Mucosa of rectum (tissue), 2 donors: Measurements from ENCODE around the gene ENTPD8.

ENCODE experiments used
- H3K27ac ChIP-seq, 2 donors: one replicate each; pipeline ENCODE4 v1.7.0; 2013; ENCODE audit warnings: inconsistent platforms in 2 of 2, low read depth in 2 of 2, low read length in 2 of 2
- H3K27me3 ChIP-seq, 2 donors: one replicate each; pipeline ENCODE4 v1.7.0; 2013; ENCODE audit warnings: low read length in 2 of 2; ENCODE audit not compliant: control insufficient read depth in 2 of 2, insufficient read depth in 2 of 2
- H3K36me3 ChIP-seq, 2 donors: one replicate each; pipeline ENCODE4 v1.7.0; 2013; ENCODE audit warnings: low read length in 2 of 2; ENCODE audit not compliant: control insufficient read depth in 2 of 2, insufficient read depth in 2 of 2
- H3K4me1 ChIP-seq, 2 donors: one replicate each; pipeline ENCODE4 v1.7.0; 2013; ENCODE audit warnings: low read length in 2 of 2, mild to moderate bottlenecking in 1 of 2; ENCODE audit not compliant: control insufficient read depth in 2 of 2, insufficient read depth in 2 of 2
- H3K4me3 ChIP-seq, 2 donors: one replicate each; pipeline ENCODE4 v1.7.0; 2013; ENCODE audit warnings: low read length in 2 of 2
- H3K9ac ChIP-seq, 2 donors: one replicate each; pipeline ENCODE4 v1.7.0; 2013; ENCODE audit warnings: low read length in 2 of 2, low read depth in 1 of 2, mild to moderate bottlenecking in 1 of 2
- H3K9me3 ChIP-seq, 2 donors: one replicate each; pipeline ENCODE4 v1.7.0; 2013; ENCODE audit warnings: low read length in 2 of 2; ENCODE audit not compliant: control insufficient read depth in 2 of 2
- donor health status: healthy.
- donor health status: Normal muscosa, but diverticular disease.

Gene ENTPD8

DNA sequence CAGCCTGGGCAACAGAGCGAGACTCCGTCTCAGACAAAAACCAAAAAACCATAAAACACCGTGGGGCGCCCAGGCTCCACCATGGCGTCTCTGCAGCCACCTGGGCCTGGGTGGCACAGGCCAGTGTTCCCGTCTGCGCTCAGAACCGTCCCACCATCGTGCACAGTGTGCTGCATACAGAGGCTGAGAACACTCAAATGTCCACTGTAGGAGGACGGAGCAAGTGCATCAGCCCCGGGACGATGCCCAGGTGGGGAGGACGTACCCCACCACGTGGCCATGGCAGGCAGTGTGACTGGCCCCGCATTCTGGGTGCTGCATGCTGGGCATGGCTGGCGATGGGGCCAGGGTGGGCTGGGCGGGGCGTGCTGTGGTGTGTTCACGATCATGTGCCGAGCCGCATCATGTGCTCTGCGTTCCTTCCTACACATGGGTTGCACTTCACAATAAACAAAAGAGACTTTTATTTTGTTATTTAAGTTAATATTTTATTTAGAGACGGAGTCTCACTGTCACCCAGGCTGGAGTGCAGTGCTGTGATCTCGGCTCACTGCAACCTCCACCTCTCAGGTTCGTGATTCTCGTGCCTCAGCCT is 56.0 kb downstream of the ENTPD8 start:
- no peak overlapping the region for H3K4me3 ChIP-seq
- H3K9me3 ChIP-seq: no peaks in the 10 kb centered on the region
- H3K36me3 ChIP-seq: no peaks in the 10 kb centered on the region
- no peak overlapping the region for H3K9ac ChIP-seq
- no peaks in the 10 kb centered on the region for H3K4me1 ChIP-seq
- H3K27ac ChIP-seq: no peak overlapping the region
- H3K27me3 ChIP-seq: no peaks in the 10 kb centered on the region
